ENCODE measurements around the gene PALM. TPM values are rescaled to one million over a fixed set of nuclear protein-coding genes. Genes with fewer than 3 reads are reported as not detected.
"Not testable (repeated sequence)": the region's sequence is repeated elsewhere in the genome, so short reads cannot be mapped to it uniquely, and the experiment has no call there.

PALM gene
- total and polyA plus RNA-seq, 12 donors: 12.5 to 36.7 (median 18.7) TPM

- peak in 1 of 8 donors; percentile 35 for ATAC-seq
- peaks cover 0 to 16% (median 0%) of the 10 kb centered on the region in 9 donors for H3K4me1 ChIP-seq
- WGBS, 2 donors: 62 to 77% methylated on average over 30 to 31 of the region's 31 CpGs
- DNase-seq: no peak
- H3K27ac ChIP-seq: no peak within 1 kb of the TSS
- H3K4me3 ChIP-seq: peak within 1 kb of the TSS in 1 of 10 donors; percentile 14
- no peaks in the 10 kb centered on the region for H3K9me3 ChIP-seq
- intact Hi-C loops (cut with DNase I): no loop called here
- no peaks in the 10 kb centered on the region for H3K36me3 ChIP-seq
- H3K27me3 ChIP-seq: peaks cover 0 to 27% (median 11%) of the 10 kb centered on the region in 7 donors
- no peak for TF ChIP-seq CTCF (IDR thresholded peaks at IDR 0.05)
Observed at GRCh38 chr19:695352-695949, 13.3 kb upstream of the PALM start, which contains the start of gene PRSS57. PRSS57 (minus strand) TSS chr19:695452; CDS start chr19:695430, 22 bp downstream.

DNA sequence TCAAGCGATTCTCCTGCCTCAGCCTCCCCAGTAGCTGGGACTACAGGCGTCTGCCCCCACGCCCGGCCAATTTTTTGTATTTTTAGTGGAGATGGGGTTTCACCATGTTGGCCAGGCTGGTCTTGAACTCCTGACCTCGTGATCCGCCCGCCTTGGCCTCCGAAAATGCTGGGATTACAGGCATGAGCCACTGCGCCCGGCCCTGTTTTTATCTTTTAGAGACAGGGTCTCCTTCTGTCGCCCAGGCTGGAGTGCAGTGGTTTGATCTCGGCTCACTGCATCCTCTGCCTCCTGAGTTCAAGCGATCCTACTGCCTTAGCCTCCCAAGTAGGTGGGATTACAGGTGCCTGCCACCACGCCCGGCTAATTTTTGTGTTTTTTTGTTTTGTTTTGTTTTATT is 10.2 kb upstream of the PALM start:
- WGBS, 2 donors: 91 to 95% methylated on average over 15 of the region's 15 CpGs
- Histone ChIP-seq H3K4me1 (peaks cover 0 to 16% (median 0%) of the 10 kb centered on the region in 9 donors), H3K27me3 (peaks cover 0 to 40% (median 15%) of the 10 kb centered on the region in 7 donors)
- H3K9me3 ChIP-seq; ATAC-seq; H3K4me3 ChIP-seq; H3K27ac ChIP-seq; intact Hi-C loops (cut with DNase I); DNase-seq; H3K36me3 ChIP-seq: not testable (repeated sequence)

- H3K27ac ChIP-seq; DNase-seq; H3K9me3 ChIP-seq; H3K4me3 ChIP-seq; H3K36me3 ChIP-seq; intact Hi-C loops (cut with DNase I); ATAC-seq: not testable (repeated sequence)
- Histone ChIP-seq H3K27me3 (peaks cover 0 to 39% (median 14%) of the 10 kb centered on the region in 7 donors), H3K4me1 (peaks cover 0 to 19% (median 6%) of the 10 kb centered on the region in 9 donors)
- WGBS, 2 donors: 70 to 73% methylated on average over 13 to 14 of the region's 14 CpGs
Observed at GRCh38 chr19:699885-700284, 8.8 kb upstream of the PALM start.

GRCh38 chr19:702847-703246 is 5.9 kb upstream of the PALM start:
- ATAC-seq; intact Hi-C loops (cut with DNase I): not testable (repeated sequence)
- peak overlapping the region in 2 of 10 donors; percentile 4 to 66 for H3K27ac ChIP-seq

GRCh38 chr19:703329-703650 is 5.4 kb upstream of the PALM start:
- intact Hi-C loops (cut with DNase I): no loop called here
- peaks cover 0 to 20% (median 4%) of the 10 kb centered on the region in 7 donors for H3K27me3 ChIP-seq
- no peak for DNase-seq
- peaks cover 0 to 6% (median 0%) of the 10 kb centered on the region in 11 donors for H3K9me3 ChIP-seq
- peaks cover 0 to 24% (median 15%) of the 10 kb centered on the region in 9 donors for H3K4me1 ChIP-seq
- H3K36me3 ChIP-seq: no peaks in the 10 kb centered on the region
- no peak for TF ChIP-seq CTCF (IDR thresholded peaks at IDR 0.05)
- ATAC-seq: peak in 2 of 8 donors; percentile 3 to 26
- peak overlapping the region in 4 of 10 donors; percentile 4 to 66 (median 56) for H3K27ac ChIP-seq
- peak overlapping the region in 7 of 10 donors; percentile 19 to 41 (median 27) for H3K4me3 ChIP-seq
- 37 to 58% methylated on average over 4 of the region's 4 CpGs for WGBS, 2 donors

More at GRCh38 chr19:702847-703246, 5.9 kb upstream of the PALM start:
- Histone ChIP-seq H3K4me3 (peak overlapping the region in 3 of 10 donors; percentile 22 to 41 (median 27)), H3K27me3 (peaks cover 0 to 20% (median 0%) of the 10 kb centered on the region in 7 donors), H3K4me1 (peaks cover 0 to 19% (median 10%) of the 10 kb centered on the region in 9 donors)
- DNase-seq, H3K36me3 ChIP-seq, H3K9me3 ChIP-seq: not testable (repeated sequence)
- WGBS, 2 donors: 69 to 72% methylated on average over 6 of the region's 6 CpGs

All from heart right ventricle (tissue), 16 donors.